Measurements from ENCODE around the gene TAF11L4.
"Not testable (repeated sequence)": the region's sequence is repeated elsewhere in the genome, so short reads cannot be mapped to it uniquely, and the experiment has no call there.

The TAF11L4 gene

DNA sequence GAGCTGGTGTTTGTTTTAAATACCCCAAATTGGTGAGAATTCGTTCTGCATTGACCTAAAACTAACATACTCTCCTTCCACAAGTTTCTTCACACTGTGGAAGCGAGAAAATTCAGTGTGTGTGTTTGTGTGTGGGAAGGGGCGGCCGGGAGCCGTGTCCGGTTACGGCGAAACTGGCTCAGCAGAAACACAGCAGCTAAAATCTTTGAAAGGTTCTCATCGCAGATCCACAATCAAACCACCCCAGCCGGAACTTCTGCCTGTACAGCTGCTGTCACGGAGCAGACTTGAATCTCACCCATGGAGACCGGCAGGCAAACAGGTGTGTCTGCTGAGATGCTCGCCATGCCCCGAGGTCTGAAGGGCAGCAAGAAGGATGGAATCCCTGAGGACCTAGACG, at the start of gene TAF11L4:
Gene TAF11L4, plus strand, starts transcription at position 301 of the 400 bp plus-strand sequence.
- DNase-seq (ENCODE audit: low spot score), result not testable (repeated sequence)

GRCh38 chr5:17475064-17475463, 46.5 kb upstream of the TAF11L4 start:
- not testable (repeated sequence) for DNase-seq (ENCODE audit: low spot score)

DNA sequence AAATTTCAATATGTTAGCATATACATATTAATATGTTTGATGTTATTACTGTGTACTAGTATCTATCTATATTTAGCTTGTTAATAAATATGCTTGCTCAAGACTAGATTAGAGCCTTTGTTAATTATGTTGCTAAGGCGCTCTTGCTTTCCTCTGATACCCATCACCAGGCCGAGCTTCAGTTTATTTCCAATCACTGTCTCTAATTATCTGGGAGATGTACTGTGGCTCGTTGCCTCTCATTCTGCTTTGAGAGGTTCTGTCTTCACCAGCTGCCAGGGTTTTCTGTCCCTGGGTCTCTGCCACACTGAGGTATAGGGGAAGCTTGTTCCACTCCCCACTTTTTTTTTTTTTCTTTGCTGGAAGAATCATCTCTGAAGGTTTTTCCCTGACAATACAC, 44.6 kb upstream of the TAF11L4 start:
- no peak for DNase-seq (ENCODE audit: low spot score)

GRCh38 chr5:17477573-17478265, 43.9 kb upstream of the TAF11L4 start:
- no peak for DNase-seq (ENCODE audit: low spot score)

DNA sequence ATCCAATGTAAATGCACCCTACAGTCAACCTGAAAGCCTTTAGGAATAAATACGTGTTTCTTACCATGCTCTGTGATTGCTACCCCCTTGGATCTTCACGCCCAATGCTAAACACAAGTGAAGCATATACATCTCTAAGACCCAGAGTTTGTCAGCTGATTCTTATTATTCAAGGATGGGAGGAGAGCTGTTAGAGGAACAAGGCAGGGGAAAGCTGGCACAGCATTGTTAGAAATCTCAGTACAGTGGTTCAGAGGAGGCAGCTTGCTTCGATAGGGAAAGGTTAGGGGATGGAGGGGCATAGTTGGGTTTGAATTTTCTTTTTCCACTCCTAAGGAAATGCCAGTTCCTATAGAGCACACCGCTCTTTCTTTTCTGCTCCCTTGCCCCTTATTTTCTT, 40.2 kb upstream of the TAF11L4 start:
- DNase-seq (ENCODE audit: low spot score), result no peak

DNA sequence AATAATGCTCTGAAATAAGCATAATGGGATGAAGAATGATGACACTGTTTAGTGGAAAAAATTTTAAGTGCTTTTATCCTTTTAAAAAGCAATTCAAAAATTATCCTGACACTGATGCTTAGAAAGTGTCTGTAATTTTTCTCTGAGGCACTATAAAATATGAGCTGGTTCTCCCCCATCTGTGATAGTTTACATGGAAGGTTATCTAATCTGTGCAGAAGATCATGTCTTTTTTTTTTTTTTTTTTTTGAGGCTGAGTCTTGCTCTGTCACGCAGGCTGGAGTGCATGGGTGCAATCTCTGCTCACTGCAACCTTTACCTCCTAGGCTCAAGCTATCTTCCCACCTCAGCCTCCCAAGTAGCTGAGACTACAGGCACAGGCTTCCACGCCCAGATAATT, 38.8 kb upstream of the TAF11L4 start:
- no peak for DNase-seq (ENCODE audit: low spot score)

DNA sequence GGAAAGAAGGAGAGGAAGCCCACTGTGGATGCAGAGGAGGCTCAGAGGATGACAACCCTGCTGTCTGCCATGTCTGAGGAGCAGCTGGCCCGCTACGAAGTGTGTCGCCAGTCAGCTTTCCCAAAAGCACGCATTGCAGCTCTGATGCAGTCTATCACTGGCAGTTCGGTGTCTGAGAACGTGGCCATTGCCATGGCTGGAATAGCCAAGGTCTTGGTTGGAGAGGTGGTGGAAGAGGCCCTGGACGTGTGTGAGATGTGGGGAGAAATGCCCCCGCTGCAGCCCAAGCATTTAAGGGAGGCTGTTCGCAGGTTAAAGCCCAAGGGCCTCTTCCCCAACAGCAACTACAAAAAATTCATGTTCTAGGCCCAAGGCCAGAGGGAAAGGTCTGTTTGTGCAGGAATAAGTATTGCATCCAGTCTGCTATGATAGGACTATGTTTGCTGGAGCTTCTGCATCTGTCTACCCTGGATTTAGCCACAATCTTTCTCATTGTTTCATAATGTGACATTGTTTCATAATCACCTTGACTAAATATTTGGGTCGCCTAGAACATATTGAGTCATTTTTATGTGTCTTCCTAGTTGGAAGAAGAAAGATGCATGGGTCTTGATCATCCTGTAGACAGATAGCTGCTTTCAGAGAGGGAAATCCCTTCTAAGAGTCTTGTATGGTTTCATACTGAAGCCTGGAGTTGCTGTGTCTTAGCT, 35.0 kb upstream of the TAF11L4 start:
- DNase-seq (ENCODE audit: low spot score), result not testable (repeated sequence)

DNA sequence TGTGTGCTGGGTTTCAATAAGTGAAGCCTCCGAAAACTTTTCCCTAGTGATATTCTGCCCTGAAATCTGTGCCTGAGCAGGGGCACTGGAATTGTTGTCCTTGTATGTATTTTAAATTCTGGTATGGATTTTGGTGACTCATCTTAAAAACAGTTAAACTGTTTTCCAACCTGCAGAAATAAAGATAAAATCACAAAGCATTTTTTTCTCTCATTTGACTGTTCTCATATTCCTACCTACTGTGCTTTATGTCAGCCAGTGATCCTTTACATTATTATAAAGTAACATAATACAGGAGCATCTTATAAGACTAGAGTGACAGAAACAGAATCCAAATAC, 34.5 kb upstream of the TAF11L4 start:
- no peak for DNase-seq (ENCODE audit: low spot score)

- not testable (repeated sequence) for DNase-seq (ENCODE audit: low spot score)
Observed at GRCh38 chr5:17491257-17491656, 30.3 kb upstream of the TAF11L4 start.

DNA sequence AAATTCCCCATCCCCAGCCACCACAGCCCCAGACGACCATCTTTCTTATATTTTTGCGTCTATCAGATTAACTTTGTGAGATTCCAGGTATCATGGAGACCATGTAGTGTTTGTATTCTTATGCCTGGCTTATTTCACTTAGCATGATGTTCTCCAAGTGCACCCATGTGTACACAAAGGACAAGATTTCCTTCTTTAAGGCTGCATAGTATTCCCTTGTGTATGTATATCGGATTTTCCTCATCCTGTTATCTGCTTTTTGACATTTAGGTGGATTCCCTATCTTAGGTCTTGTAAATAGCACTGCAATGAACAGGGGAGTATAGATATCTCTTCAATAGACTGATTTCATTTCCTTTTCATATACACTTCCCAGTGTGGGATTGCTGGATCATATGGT, 28.8 kb upstream of the TAF11L4 start:
- no peak for DNase-seq (ENCODE audit: low spot score)

- DNase-seq (ENCODE audit: low spot score), result no peak
Observed at GRCh38 chr5:17497446-17497845, 24.2 kb upstream of the TAF11L4 start.

- not testable (repeated sequence) for DNase-seq (ENCODE audit: low spot score)
Observed at GRCh38 chr5:17497931-17498330, 23.7 kb upstream of the TAF11L4 start, which contains the start of gene TAF11L2. Gene TAF11L2, plus strand, starts transcription at chr5:17498231.

GRCh38 chr5:17511775-17512325, 9.8 kb upstream of the TAF11L4 start:
- no peak for DNase-seq (ENCODE audit: low spot score)

- DNase-seq (ENCODE audit: low spot score), result not testable (repeated sequence)
Observed at GRCh38 chr5:17517526-17517925, 4.1 kb upstream of the TAF11L4 start.

GRCh38 chr5:17518067-17518466, 3.5 kb upstream of the TAF11L4 start, which contains the start of gene TAF11L3:
Gene TAF11L3, plus strand, starts transcription at chr5:17518367.
- not testable (repeated sequence) for DNase-seq (ENCODE audit: low spot score)

DNA sequence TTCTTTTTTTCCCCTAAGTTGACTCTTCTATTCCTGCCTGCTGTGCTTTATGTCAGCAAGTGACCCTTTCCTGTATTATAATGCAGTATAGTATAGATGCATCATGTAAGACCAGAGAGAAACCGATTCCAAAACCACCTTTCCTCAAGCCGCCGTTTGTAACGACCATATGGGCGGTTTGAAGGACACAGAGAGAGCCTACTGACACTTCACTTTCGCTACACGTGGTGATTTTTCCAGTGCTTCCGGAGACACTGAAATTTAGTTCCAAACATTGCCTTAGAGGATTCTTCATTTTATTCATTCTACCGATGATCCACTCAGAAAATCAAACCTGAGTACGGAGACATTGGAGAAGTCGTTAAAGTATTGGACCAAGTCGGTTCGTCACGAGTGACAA, 2.1 kb upstream of the TAF11L4 start:
- DNase-seq (ENCODE audit: low spot score), result not testable (repeated sequence)

- not testable (repeated sequence) for DNase-seq (ENCODE audit: low spot score)
Observed at GRCh38 chr5:17524935-17525334, 3.3 kb downstream of the TAF11L4 start, which contains the start of gene TAF11L5. Gene TAF11L5, plus strand, starts transcription at chr5:17525235.

DNA sequence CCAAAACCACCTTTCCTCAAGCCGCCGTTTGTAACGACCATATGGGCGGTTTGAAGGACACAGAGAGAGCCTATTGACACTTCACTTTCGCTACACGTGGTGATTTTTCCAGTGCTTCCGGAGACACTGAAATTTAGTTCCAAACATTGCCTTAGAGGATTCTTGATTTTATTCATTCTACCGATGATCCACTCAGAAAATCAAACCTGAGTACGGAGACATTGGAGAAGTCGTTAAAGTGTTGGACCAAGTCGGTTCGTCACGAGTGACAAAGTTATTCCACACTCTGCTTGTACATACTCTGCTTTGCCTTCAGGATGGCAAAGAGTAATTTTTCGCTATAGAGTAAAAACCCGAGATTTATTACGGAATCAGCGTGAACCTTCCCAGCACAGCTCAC, 4.9 kb downstream of the TAF11L4 start:
- DNase-seq (ENCODE audit: low spot score), result not testable (repeated sequence)

DNA sequence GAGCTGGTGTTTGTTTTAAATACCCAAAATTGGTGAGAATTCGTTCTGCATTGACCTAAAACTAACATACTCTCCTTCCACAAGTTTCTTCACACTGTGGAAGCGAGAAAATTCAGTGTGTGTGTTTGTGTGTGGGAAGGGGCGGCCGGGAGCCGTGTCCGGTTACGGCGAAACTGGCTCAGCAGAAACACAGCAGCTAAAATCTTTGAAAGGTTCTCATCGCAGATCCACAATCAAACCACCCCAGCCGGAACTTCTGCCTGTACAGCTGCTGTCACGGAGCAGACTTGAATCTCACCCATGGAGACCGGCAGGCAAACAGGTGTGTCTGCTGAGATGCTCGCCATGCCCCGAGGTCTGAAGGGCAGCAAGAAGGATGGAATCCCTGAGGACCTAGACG, 6.8 kb downstream of the TAF11L4 start, which contains the start of gene TAF11L6:
Gene TAF11L6, plus strand, starts transcription at position 301 of the 400 bp plus-strand sequence.
- DNase-seq (ENCODE audit: low spot score), result not testable (repeated sequence)
